Measurements from ENCODE around the gene KHK. TPM values are rescaled to one million over a fixed set of nuclear protein-coding genes. Genes with fewer than 3 reads are reported as not detected.

Gene KHK
- 1.2 to 1.9 TPM (median 1.3 TPM) in 3 replicates for total RNA-seq
- long read RNA-seq, transcript KHK-202 (8 exons, 2,411 nt), result major isoform, 6 of 10 reads
- long read RNA-seq, partial matches to known transcripts, result 0 of 10 reads
- long read RNA-seq, other reads (novel, unspliced or antisense), result 4 of 10 reads

- peaks cover 14% of the 10 kb centered on the region for H3K4me1 Mint-ChIP-seq (ENCODE audit: low read depth)
- H3K36me3 Mint-ChIP-seq (ENCODE audit: low read depth), result no peaks in the 10 kb centered on the region
- DNase-seq (ENCODE audit: low spot score), result no peak
- no peaks in the 10 kb centered on the region for H3K27me3 Mint-ChIP-seq (ENCODE audit: low read depth)
- no peaks in the 10 kb centered on the region for H3K9me3 Mint-ChIP-seq (ENCODE audit: low read depth)
- peak within 1 kb of the TSS; percentile 73 for H3K4me3 Mint-ChIP-seq (ENCODE audit: unreplicated experiment)
- peak within 1 kb of the TSS; percentile 92 for H3K27ac Mint-ChIP-seq (ENCODE audit: unreplicated experiment)
- peak; percentile 54 for TF ChIP-seq CTCF (IDR thresholded peaks at IDR 0.05)
Observed at GRCh38 chr2:27086724-27087593, at the start of gene KHK. Gene KHK, plus strand, starts transcription at chr2:27086772. Its CDS starts 488 bp downstream, at chr2:27087260.

GRCh38 chr2:27038012-27038411, 48.6 kb upstream of the KHK start:
- H3K4me1 Mint-ChIP-seq (ENCODE audit: low read depth), result peaks cover 38% of the 10 kb centered on the region
- H3K27me3 Mint-ChIP-seq (ENCODE audit: low read depth), result no peaks in the 10 kb centered on the region
- H3K27ac Mint-ChIP-seq (ENCODE audit: unreplicated experiment), result no peak overlapping the region
- H3K4me3 Mint-ChIP-seq (ENCODE audit: unreplicated experiment), result no peak overlapping the region
- no peaks in the 10 kb centered on the region for H3K9me3 Mint-ChIP-seq (ENCODE audit: low read depth)
- peaks cover 39% of the 10 kb centered on the region for H3K36me3 Mint-ChIP-seq (ENCODE audit: low read depth)
- peak; percentile 83 for DNase-seq (ENCODE audit: low spot score)
- TF ChIP-seq CTCF (IDR thresholded peaks at IDR 0.05), result no peak

- Mint-ChIP-seq H3K27ac (ENCODE audit: unreplicated experiment) (no peak overlapping the region), H3K4me1 (ENCODE audit: low read depth) (peaks cover 35% of the 10 kb centered on the region), H3K4me3 (ENCODE audit: unreplicated experiment) (no peak overlapping the region), H3K27me3 (ENCODE audit: low read depth) (no peaks in the 10 kb centered on the region), H3K9me3 (ENCODE audit: low read depth) (no peaks in the 10 kb centered on the region), H3K36me3 (ENCODE audit: low read depth) (peaks cover 39% of the 10 kb centered on the region)
- DNase-seq (ENCODE audit: low spot score), result peak; percentile 72
- TF ChIP-seq CTCF (IDR thresholded peaks at IDR 0.05), result no peak
Observed at GRCh38 chr2:27038631-27039339, 47.8 kb upstream of the KHK start.

GRCh38 chr2:27039426-27039825, 47.1 kb upstream of the KHK start:
- H3K9me3 Mint-ChIP-seq (ENCODE audit: low read depth), result no peaks in the 10 kb centered on the region
- peaks cover 28% of the 10 kb centered on the region for H3K4me1 Mint-ChIP-seq (ENCODE audit: low read depth)
- no peak for TF ChIP-seq CTCF (IDR thresholded peaks at IDR 0.05)
- H3K4me3 Mint-ChIP-seq (ENCODE audit: unreplicated experiment), result no peak overlapping the region
- peak; percentile 60 for DNase-seq (ENCODE audit: low spot score)
- H3K27me3 Mint-ChIP-seq (ENCODE audit: low read depth), result no peaks in the 10 kb centered on the region
- H3K36me3 Mint-ChIP-seq (ENCODE audit: low read depth), result peaks cover 38% of the 10 kb centered on the region
- no peak overlapping the region for H3K27ac Mint-ChIP-seq (ENCODE audit: unreplicated experiment)

- peak; percentile 40 for DNase-seq (ENCODE audit: low spot score)
- peaks cover 24% of the 10 kb centered on the region for H3K4me1 Mint-ChIP-seq (ENCODE audit: low read depth)
- no peak overlapping the region for H3K27ac Mint-ChIP-seq (ENCODE audit: unreplicated experiment)
- H3K27me3 Mint-ChIP-seq (ENCODE audit: low read depth), result no peaks in the 10 kb centered on the region
- no peak overlapping the region for H3K4me3 Mint-ChIP-seq (ENCODE audit: unreplicated experiment)
- H3K9me3 Mint-ChIP-seq (ENCODE audit: low read depth), result no peaks in the 10 kb centered on the region
- H3K36me3 Mint-ChIP-seq (ENCODE audit: low read depth), result peaks cover 38% of the 10 kb centered on the region
- TF ChIP-seq CTCF (IDR thresholded peaks at IDR 0.05), result no peak
Observed at GRCh38 chr2:27039871-27040270, 46.7 kb upstream of the KHK start.

All from chondrocyte (in vitro differentiated cells).